HEK293 (cell line): ENCODE data around the gene HIRA.

Source experiments
- GLI4 ChIP-seq: fragments of 450-650 bp; formaldehyde crosslinking; IDR thresholded peaks from 2 replicates; pipeline ENCODE4 v1.5.1; 2016; ENCODE audit warnings: missing biosample characterization, missing genetic modification characterization
- KLF1 ChIP-seq: fragments of 450-650 bp; formaldehyde crosslinking; IDR thresholded peaks from 2 replicates; pipeline ENCODE4 v1.5.1; 2016; ENCODE audit warnings: missing biosample characterization, missing genetic modification characterization
- KLF16 ChIP-seq: fragments of 450-650 bp; formaldehyde crosslinking; IDR thresholded peaks from 2 replicates; pipeline ENCODE4 v1.5.1; 2017; ENCODE audit warnings: missing biosample characterization, missing genetic modification characterization
- KLF9 ChIP-seq: fragments of 450-650 bp; formaldehyde crosslinking; IDR thresholded peaks from 2 replicates; pipeline ENCODE4 v1.5.1; 2016; ENCODE audit warnings: missing biosample characterization, missing genetic modification characterization, low read depth
- PRDM10 ChIP-seq: fragments of 450-650 bp; formaldehyde crosslinking; IDR thresholded peaks from 2 replicates; pipeline ENCODE4 v1.5.1; 2016; ENCODE audit warnings: missing biosample characterization, missing genetic modification characterization
- SCRT1 ChIP-seq: fragments of 450-650 bp; formaldehyde crosslinking; IDR thresholded peaks from 2 replicates; pipeline ENCODE4 v1.5.1; 2016; ENCODE audit warnings: missing biosample characterization, missing genetic modification characterization, borderline replicate concordance
- SP2 ChIP-seq: fragments of 450-650 bp; formaldehyde crosslinking; IDR thresholded peaks from 2 replicates; pipeline ENCODE4 v1.5.1; 2016; ENCODE audit warnings: missing biosample characterization, missing genetic modification characterization
- SP7 ChIP-seq: fragments of 450-650 bp; formaldehyde crosslinking; IDR thresholded peaks from 2 replicates; pipeline ENCODE4 v1.5.1; 2016; ENCODE audit warnings: missing biosample characterization, missing genetic modification characterization
- ZBTB7A ChIP-seq: fragments of 450-650 bp; formaldehyde crosslinking; IDR thresholded peaks from 2 replicates; pipeline ENCODE4 v1.5.1; 2016; ENCODE audit warnings: low read depth, missing biosample characterization, missing genetic modification characterization
- ZBTB8A ChIP-seq: fragments of 450-650 bp; formaldehyde crosslinking; IDR thresholded peaks from 2 replicates; pipeline ENCODE4 v1.5.1; 2016; ENCODE audit warnings: missing biosample characterization, missing genetic modification characterization
- ZEB2 ChIP-seq: fragments of 450-650 bp; formaldehyde crosslinking; IDR thresholded peaks from 2 replicates; pipeline ENCODE4 v1.5.1; 2016; ENCODE audit warnings: missing biosample characterization, missing genetic modification characterization
- ZNF10 ChIP-seq: fragments of 450-650 bp; formaldehyde crosslinking; IDR thresholded peaks from 2 replicates; pipeline ENCODE4 v1.5.1; 2017; ENCODE audit warnings: missing biosample characterization, missing genetic modification characterization
- ZNF112 ChIP-seq: fragments of 450-650 bp; formaldehyde crosslinking; IDR thresholded peaks from 2 replicates; pipeline ENCODE4 v1.5.0; 2017; ENCODE audit warnings: missing biosample characterization, missing genetic modification characterization
- ZNF114 ChIP-seq: fragments of 450-650 bp; formaldehyde crosslinking; IDR thresholded peaks from 2 replicates; pipeline ENCODE4 v1.5.0; 2017; ENCODE audit warnings: missing biosample characterization, missing genetic modification characterization
- ZNF175 ChIP-seq: fragments of 450-650 bp; formaldehyde crosslinking; IDR thresholded peaks from 2 replicates; pipeline ENCODE4 v1.5.1; 2016; ENCODE audit warnings: missing biosample characterization, missing genetic modification characterization
- ZNF2 ChIP-seq: fragments of 450-650 bp; formaldehyde crosslinking; IDR thresholded peaks from 2 replicates; pipeline ENCODE4 v1.5.1; 2016; ENCODE audit warnings: missing biosample characterization, missing genetic modification characterization
- ZNF335 ChIP-seq: fragments of 450-650 bp; formaldehyde crosslinking; conservative IDR thresholded peaks from 2 replicates; pipeline ENCODE4 v1.5.1; 2016; ENCODE audit warnings: missing biosample characterization, missing genetic modification characterization
- ZNF341 ChIP-seq: fragments of 450-650 bp; formaldehyde crosslinking; IDR thresholded peaks from 2 replicates; pipeline ENCODE4; 2016; ENCODE audit warnings: low read depth, missing biosample characterization, missing genetic modification characterization
- ZNF350 ChIP-seq: fragments of 450-650 bp; formaldehyde crosslinking; IDR thresholded peaks from 2 replicates; pipeline ENCODE4 v1.5.0; 2017; ENCODE audit warnings: missing biosample characterization, mild to moderate bottlenecking, missing genetic modification characterization
- ZNF501 ChIP-seq: fragments of 450-650 bp; formaldehyde crosslinking; IDR thresholded peaks from 2 replicates; pipeline ENCODE4 v1.5.1; 2016; ENCODE audit warnings: missing biosample characterization, missing genetic modification characterization
- ZNF513 ChIP-seq: fragments of 450-650 bp; IDR thresholded peaks from 2 replicates; pipeline ENCODE4 v1.5.1; 2018; ENCODE audit warnings: missing biosample characterization, missing genetic modification characterization
- ZNF544 ChIP-seq: fragments of 450-650 bp; formaldehyde crosslinking; IDR thresholded peaks from 2 replicates; pipeline ENCODE4 v1.5.0; 2017; ENCODE audit warnings: missing biosample characterization, missing genetic modification characterization
- ZNF560 ChIP-seq: fragments of 450-650 bp; formaldehyde crosslinking; IDR thresholded peaks from 2 replicates; pipeline ENCODE4 v1.5.1; 2017; ENCODE audit warnings: missing biosample characterization, missing genetic modification characterization, borderline replicate concordance
- ZNF561 ChIP-seq: fragments of 450-650 bp; IDR thresholded peaks from 2 replicates; pipeline ENCODE4 v1.5.1; 2018; ENCODE audit warnings: missing biosample characterization, missing genetic modification characterization, borderline replicate concordance
- ZNF610 ChIP-seq: fragments of 450-650 bp; formaldehyde crosslinking; IDR thresholded peaks from 2 replicates; pipeline ENCODE4 v1.5.1; 2016; ENCODE audit warnings: missing biosample characterization, missing genetic modification characterization, borderline replicate concordance
- ZSCAN30 ChIP-seq: fragments of 450-650 bp; IDR thresholded peaks from 2 replicates; pipeline ENCODE4 v1.5.1; 2018; ENCODE audit warnings: missing biosample characterization, mild to moderate bottlenecking, missing genetic modification characterization, moderate library complexity
- TF ChIP-seq, protein P1 (sequence below): fragments of 450-650 bp; formaldehyde crosslinking; IDR thresholded peaks from 2 replicates; pipeline ENCODE4 v1.5.1; 2016; ENCODE audit warnings: missing biosample characterization, missing genetic modification characterization
- TF ChIP-seq, protein P2 (sequence below): fragments of 450-650 bp; formaldehyde crosslinking; IDR thresholded peaks from 2 replicates; pipeline ENCODE4 v1.5.1; 2017; ENCODE audit warnings: missing biosample characterization, missing genetic modification characterization
- TF ChIP-seq, protein P3 (sequence below): fragments of 450-650 bp; IDR thresholded peaks from 2 replicates; pipeline ENCODE4 v1.5.1; 2018; ENCODE audit warnings: missing biosample characterization, mild to moderate bottlenecking, missing genetic modification characterization
- TF ChIP-seq, protein P4 (sequence below): IDR thresholded peaks from 2 replicates; pipeline ENCODE4 v1.6.1; 2011; ENCODE audit warnings: mild to moderate bottlenecking, low read depth, low read length, borderline replicate concordance

The HIRA gene

GRCh38 chr22:19478901-19479354 lies 47.4 kb upstream of the HIRA start, which contains the start of gene UFD1 (continued):
- peak; percentile 100 for TF ChIP-seq PRDM10 (tag by site-specific recombination)
- 0 out of 2 replicates have a peak, but pooled peaks have one; percentile 50 for TF ChIP-seq ZBTB7A
- TF ChIP-seq, protein P1, sequence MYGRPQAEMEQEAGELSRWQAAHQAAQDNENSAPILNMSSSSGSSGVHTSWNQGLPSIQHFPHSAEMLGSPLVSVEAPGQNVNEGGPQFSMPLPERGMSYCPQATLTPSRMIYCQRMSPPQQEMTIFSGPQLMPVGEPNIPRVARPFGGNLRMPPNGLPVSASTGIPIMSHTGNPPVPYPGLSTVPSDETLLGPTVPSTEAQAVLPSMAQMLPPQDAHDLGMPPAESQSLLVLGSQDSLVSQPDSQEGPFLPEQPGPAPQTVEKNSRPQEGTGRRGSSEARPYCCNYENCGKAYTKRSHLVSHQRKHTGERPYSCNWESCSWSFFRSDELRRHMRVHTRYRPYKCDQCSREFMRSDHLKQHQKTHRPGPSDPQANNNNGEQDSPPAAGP (tag by site-specific recombination) = 0 out of 2 replicates have a peak, but pooled peaks have one; percentile 59
- TF ChIP-seq ZNF350 (tag by site-specific recombination) = no peak
- peak; percentile 57; the same call in 1 of the 2 replicates for TF ChIP-seq ZBTB8A
- TF ChIP-seq KLF1 = peak; percentile 32; the same call in 1 of the 2 replicates
- TF ChIP-seq ZNF112 = no peak
- peak; percentile 46; the same call in 1 of the 2 replicates for TF ChIP-seq KLF9 (tag by site-specific recombination)
- TF ChIP-seq, protein P2, sequence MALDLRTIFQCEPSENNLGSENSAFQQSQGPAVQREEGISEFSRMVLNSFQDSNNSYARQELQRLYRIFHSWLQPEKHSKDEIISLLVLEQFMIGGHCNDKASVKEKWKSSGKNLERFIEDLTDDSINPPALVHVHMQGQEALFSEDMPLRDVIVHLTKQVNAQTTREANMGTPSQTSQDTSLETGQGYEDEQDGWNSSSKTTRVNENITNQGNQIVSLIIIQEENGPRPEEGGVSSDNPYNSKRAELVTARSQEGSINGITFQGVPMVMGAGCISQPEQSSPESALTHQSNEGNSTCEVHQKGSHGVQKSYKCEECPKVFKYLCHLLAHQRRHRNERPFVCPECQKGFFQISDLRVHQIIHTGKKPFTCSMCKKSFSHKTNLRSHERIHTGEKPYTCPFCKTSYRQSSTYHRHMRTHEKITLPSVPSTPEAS (tag by site-specific recombination) = no peak
- TF ChIP-seq, protein P3, sequence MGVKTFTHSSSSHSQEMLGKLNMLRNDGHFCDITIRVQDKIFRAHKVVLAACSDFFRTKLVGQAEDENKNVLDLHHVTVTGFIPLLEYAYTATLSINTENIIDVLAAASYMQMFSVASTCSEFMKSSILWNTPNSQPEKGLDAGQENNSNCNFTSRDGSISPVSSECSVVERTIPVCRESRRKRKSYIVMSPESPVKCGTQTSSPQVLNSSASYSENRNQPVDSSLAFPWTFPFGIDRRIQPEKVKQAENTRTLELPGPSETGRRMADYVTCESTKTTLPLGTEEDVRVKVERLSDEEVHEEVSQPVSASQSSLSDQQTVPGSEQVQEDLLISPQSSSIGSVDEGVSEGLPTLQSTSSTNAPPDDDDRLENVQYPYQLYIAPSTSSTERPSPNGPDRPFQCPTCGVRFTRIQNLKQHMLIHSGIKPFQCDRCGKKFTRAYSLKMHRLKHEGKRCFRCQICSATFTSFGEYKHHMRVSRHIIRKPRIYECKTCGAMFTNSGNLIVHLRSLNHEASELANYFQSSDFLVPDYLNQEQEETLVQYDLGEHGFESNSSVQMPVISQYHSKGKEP (tag by site-specific recombination) = peak; percentile 20; the same call in 1 of the 2 replicates
- peak; percentile 66; the same call in 1 of the 2 replicates for TF ChIP-seq ZNF610
- TF ChIP-seq, protein P4, sequence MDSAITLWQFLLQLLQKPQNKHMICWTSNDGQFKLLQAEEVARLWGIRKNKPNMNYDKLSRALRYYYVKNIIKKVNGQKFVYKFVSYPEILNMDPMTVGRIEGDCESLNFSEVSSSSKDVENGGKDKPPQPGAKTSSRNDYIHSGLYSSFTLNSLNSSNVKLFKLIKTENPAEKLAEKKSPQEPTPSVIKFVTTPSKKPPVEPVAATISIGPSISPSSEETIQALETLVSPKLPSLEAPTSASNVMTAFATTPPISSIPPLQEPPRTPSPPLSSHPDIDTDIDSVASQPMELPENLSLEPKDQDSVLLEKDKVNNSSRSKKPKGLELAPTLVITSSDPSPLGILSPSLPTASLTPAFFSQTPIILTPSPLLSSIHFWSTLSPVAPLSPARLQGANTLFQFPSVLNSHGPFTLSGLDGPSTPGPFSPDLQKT = peak; percentile 95
- TF ChIP-seq ZNF544 (tag by site-specific recombination) = no peak
- no peak for TF ChIP-seq ZNF114
- TF ChIP-seq ZNF341 = peak; percentile 80
- 0 out of 2 replicates have a peak, but pooled peaks have one; percentile 26 for TF ChIP-seq ZNF501 (tag by site-specific recombination)
- peak; percentile 66 for TF ChIP-seq SP7
- peak; percentile 74 for TF ChIP-seq ZNF335 (tag by site-specific recombination)
- peak; percentile 70; the same call in 1 of the 2 replicates for TF ChIP-seq KLF16 (tag by site-specific recombination)
- TF ChIP-seq ZNF560 (tag by site-specific recombination) = no peak
- no peak for TF ChIP-seq ZNF561 (tag by site-specific recombination)
- no peak for TF ChIP-seq ZNF175
- TF ChIP-seq GLI4 (tag by site-specific recombination) = no peak
- no peak for TF ChIP-seq SCRT1 (tag by site-specific recombination)
- TF ChIP-seq ZNF2 = no peak
- TF ChIP-seq ZNF513 = 0 out of 2 replicates have a peak, but pooled peaks have one; percentile 13
- 0 out of 2 replicates have a peak, but pooled peaks have one; percentile 21 for TF ChIP-seq ZSCAN30
- peak; percentile 61 for TF ChIP-seq SP2
- TF ChIP-seq ZEB2 (tag by site-specific recombination) = peak; percentile 70
- TF ChIP-seq ZNF10 (tag by site-specific recombination) = 0 out of 2 replicates have a peak, but pooled peaks have one; percentile 23
